Measurements from ENCODE around the gene OR2D3.
A peak's percentile ranks its signal among the peaks of the same experiment; 100 is the strongest.
"Not testable (repeated sequence)": the region's sequence is repeated elsewhere in the genome, so short reads cannot be mapped to it uniquely, and the experiment has no call there.

OR2D3 gene

DNA sequence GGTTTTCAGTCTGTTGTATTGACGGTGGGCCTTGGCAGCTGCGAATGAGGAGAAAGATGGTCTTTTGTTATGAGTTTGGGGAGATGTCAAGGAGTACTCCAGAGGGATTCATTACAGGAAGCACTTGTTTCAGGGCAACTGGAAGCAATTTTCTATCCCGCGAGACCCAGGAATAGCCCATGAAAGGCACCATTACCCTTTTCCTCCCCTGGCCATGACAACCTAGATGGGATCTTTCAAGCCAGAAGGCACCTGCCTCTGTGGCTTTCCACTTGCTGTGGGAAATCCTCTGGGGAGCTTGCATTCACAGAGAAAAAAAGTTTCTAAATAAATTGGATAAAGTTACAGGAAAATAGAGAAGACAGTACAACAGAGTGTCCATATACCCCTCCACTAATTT, 8.1 kb downstream of the OR2D3 start:
- DNase-seq: no peak

GRCh38 chr11:6931146-6931713, 10.4 kb downstream of the OR2D3 start:
- DNase-seq: no peak

DNA sequence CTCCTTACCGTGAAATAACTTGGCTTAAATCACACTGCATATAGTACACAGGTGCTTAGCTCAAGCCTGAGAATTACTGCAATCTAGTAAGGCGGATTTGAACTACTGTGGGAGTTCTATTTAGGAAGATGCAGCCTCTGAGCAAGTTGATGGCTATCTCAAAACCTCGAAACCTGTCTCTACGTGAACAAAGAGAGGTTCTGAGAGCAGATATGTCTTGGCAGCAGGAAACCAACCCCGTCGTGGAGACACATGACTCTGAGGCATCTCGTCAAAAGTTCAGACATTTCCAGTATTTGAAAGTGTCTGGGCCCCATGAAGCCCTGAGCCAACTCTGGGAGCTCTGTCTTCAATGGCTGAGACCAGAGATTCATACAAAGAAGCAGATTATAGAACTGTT, 11.3 kb downstream of the OR2D3 start:
- peak; percentile 5 for DNase-seq

DNA sequence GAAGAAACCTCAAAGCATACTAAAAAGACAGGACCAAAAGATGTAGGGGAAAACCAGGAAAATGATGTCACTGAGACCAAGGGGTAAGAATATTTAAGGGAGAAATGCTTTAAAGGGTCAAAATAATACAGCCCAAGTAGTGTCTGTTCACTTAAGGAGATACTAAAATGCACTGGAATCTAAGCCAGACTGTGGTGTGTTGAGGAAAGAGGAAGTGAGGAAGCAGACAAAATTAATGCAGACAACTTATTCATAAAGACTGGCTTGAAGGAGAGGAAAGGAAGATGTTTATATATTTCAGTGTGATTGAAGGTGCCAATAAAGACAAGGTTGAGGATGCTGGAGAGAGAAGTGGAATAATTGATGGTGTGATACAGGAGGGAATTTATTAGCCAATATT, 21.2 kb downstream of the OR2D3 start:
- no peak for DNase-seq

DNA sequence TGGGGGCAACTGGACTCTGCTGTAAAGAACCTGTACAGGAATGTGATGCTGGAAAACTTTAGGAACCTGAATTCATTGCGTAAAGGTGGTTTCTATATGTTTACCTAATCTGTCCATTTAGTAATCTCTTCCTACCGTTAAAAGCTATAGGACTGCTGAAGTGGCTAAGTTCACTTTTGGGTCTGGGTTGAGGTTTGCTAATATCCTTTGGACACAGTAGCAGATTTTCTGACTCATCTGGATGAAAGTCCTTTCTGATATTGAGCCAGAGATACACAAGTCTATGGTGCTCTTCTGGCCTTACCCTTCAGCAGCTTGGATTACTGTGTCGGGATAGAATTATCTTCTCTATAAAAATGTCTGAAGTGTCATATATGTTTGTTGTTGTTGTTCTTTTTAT, 22.3 kb downstream of the OR2D3 start:
- no peak for DNase-seq

DNA sequence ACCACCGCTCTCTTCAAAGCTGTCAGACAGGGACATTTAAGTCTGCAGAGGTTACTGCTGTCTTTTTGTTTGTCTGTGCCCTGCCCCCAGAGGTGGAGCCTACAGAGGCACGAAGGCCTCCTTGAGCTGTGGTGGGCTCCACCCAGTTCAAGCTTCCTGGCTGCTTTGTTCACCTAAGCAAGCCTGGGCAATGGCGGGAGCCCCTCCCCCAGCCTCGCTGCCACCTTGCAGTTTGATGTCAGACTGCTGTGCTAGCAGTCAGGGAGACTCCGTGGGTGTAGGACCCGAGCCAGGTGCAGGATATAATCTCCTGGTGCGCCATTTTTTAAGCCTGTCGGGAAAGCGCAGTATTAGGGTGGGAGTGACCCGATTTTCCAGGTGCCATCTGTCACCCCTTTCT, 33.4 kb downstream of the OR2D3 start:
- DNase-seq: not testable (repeated sequence)

DNA sequence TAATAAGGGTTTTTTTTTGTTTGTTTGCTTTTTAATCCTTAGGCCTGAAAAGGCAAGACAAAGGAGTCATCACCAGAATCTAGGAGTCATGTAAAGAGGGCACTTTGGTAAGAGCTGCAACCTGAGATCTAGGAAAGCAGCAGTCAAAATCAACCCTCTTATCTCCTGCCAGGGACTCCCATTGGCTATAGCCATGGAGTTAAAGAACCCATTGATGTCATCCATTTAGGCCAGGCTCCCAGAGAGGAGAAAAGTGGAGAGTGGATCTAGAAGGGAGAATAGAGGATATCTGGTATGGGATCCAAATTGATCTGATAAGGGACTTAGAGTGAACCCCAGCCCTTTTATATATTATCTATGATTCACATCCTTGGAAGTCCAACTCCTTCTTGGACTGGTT, 41.3 kb downstream of the OR2D3 start:
- no peak for DNase-seq

DNA sequence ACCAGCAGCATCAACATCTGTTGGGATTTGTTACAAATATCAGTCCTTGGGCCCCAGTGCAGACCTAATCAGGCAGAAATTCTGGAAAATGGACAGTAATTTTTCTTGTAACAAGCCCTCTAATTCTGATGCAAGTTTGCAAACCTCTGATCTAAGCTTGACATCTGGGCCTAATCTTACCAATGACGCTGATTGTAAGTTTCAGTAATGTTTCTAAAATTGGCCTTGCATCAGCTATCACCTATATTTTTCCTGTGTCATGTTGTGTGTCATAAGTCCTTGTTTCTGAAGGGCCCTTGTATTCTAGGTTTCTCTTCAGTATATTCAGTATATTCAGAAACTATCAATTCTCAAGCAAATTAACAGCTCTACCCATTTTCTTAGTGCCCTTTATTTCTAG, 41.9 kb downstream of the OR2D3 start:
- DNase-seq: no peak

DNA sequence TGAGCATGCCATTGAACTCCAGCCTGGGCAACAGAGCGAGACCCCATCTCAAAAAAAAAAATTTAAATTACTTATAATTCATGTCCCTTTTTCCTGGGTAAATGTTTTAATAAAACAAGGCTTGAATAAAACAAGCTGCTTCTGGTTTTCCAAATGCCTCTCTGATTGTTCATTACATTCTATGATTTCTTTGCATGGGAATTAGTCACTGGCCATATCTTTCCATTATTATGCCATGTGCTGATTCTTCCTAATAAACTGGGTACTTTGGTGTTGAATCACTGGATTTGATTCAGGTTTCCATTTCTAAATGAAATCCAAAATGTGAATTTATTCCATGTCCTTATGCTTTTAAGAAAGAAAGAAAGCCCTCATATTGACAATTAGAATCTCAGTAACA, 48.0 kb downstream of the OR2D3 start:
- DNase-seq: no peak

- DNase-seq: not testable (repeated sequence)
Observed at GRCh38 chr11:6969854-6970253, 49.1 kb downstream of the OR2D3 start.
